ENCODE measurements around the gene TMCO6. TPM values are rescaled to one million over a fixed set of nuclear protein-coding genes. Genes with fewer than 3 reads are reported as not detected.

The TMCO6 gene
- total and polyA plus RNA-seq, 2 of the 8 experiments (the other 6 are each of a cell fraction or from before 2014, with no cell fraction given), result 29.0 to 40.9 TPM

- TF ChIP-seq SIX5 (IDR thresholded peaks at IDR 0.05; ENCODE audit: low read depth, low read length), result no peak
- TF ChIP-seq KDM4A (IDR thresholded peaks at IDR 0.05; ENCODE audit: low read depth, low read length, severe bottlenecking), result no peak
These were observed 33.4 kb downstream of the TMCO6 start (continued) for GRCh38 chr5:140672455-140673186.

Data from H1 (cell line).